ENCODE measurements around the gene ADORA2A.

DNA sequence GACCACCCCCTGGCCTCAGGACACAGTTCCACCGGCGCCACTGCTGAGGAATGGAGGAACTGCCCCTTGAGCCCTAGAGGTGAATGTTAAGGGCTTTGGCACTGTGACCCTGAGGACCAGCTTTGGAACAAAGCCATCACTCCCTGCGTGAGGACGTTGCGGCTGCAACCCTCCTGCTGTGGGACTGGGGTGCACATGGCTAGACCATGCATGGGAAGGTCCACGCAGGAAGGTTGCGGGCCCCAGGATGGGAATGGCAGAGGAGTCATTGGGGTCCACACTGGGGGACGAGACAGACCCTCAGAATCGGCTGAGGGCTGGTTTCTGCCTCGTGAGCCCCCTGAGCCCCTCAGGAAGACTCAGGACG, 6.4 kb upstream of the ADORA2A start:
- TF ChIP-seq, protein P1, sequence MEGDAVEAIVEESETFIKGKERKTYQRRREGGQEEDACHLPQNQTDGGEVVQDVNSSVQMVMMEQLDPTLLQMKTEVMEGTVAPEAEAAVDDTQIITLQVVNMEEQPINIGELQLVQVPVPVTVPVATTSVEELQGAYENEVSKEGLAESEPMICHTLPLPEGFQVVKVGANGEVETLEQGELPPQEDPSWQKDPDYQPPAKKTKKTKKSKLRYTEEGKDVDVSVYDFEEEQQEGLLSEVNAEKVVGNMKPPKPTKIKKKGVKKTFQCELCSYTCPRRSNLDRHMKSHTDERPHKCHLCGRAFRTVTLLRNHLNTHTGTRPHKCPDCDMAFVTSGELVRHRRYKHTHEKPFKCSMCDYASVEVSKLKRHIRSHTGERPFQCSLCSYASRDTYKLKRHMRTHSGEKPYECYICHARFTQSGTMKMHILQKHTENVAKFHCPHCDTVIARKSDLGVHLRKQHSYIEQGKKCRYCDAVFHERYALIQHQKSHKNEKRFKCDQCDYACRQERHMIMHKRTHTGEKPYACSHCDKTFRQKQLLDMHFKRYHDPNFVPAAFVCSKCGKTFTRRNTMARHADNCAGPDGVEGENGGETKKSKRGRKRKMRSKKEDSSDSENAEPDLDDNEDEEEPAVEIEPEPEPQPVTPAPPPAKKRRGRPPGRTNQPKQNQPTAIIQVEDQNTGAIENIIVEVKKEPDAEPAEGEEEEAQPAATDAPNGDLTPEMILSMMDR (IDR thresholded peaks at IDR 0.05 in 2 of 3, conservative IDR thresholded peaks at IDR 0.05 in 1 of 3; ENCODE audit: borderline replicate concordance in 1 of 3, insufficient read depth in 1 of 3, low read depth in 2 of 3, low read length in 2 of 3), result no peak
- no peak for TF ChIP-seq TCF7L2 (IDR thresholded peaks at IDR 0.05; ENCODE audit: borderline replicate concordance, extremely low read depth, insufficient read depth, insufficient read length)
- TF ChIP-seq POLR2A (IDR thresholded peaks at IDR 0.05; ENCODE audit: borderline replicate concordance, extremely low read depth, insufficient read depth, insufficient read length), result no peak
- TF ChIP-seq RAD21 (IDR thresholded peaks at IDR 0.05; ENCODE audit: low read depth), result no peak
- TF ChIP-seq ELF1 (IDR thresholded peaks at IDR 0.05; ENCODE audit: borderline replicate concordance, low read depth), result no peak
